GM12873 (cell line): ENCODE measurements around the gene DNAJB2.

Experiments
- TF ChIP-seq, protein P1 (sequence below): IDR thresholded peaks from 2 replicates; pipeline ENCODE4 v1.5.1; 2012; ENCODE audit warnings: low read depth, mild to moderate bottlenecking, moderate library complexity, low read length, control low read depth; ENCODE audit not compliant: insufficient read depth; ENCODE audit errors: missing control alignments

Gene DNAJB2

DNA sequence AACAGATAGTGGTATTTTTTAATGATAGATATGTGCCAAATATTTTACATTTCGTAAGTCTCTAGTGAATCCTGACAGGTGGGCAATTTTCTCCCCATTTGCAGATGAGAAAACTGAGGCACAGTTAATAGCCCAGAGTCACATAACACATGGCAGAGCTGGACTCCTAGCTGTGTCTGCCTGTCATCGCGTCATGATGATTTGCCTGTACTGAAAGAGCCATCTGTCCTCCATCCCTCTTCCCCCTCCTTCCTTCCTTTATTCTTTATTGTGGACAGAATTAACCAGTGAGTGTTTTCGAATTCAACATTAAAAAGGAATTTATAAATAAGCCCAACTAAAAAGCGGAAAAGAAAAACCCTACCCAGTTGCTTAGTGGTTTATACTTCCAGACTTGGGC, 3.2 kb downstream of the DNAJB2 start:
- TF ChIP-seq, protein P1, sequence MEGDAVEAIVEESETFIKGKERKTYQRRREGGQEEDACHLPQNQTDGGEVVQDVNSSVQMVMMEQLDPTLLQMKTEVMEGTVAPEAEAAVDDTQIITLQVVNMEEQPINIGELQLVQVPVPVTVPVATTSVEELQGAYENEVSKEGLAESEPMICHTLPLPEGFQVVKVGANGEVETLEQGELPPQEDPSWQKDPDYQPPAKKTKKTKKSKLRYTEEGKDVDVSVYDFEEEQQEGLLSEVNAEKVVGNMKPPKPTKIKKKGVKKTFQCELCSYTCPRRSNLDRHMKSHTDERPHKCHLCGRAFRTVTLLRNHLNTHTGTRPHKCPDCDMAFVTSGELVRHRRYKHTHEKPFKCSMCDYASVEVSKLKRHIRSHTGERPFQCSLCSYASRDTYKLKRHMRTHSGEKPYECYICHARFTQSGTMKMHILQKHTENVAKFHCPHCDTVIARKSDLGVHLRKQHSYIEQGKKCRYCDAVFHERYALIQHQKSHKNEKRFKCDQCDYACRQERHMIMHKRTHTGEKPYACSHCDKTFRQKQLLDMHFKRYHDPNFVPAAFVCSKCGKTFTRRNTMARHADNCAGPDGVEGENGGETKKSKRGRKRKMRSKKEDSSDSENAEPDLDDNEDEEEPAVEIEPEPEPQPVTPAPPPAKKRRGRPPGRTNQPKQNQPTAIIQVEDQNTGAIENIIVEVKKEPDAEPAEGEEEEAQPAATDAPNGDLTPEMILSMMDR, result no peak

DNA sequence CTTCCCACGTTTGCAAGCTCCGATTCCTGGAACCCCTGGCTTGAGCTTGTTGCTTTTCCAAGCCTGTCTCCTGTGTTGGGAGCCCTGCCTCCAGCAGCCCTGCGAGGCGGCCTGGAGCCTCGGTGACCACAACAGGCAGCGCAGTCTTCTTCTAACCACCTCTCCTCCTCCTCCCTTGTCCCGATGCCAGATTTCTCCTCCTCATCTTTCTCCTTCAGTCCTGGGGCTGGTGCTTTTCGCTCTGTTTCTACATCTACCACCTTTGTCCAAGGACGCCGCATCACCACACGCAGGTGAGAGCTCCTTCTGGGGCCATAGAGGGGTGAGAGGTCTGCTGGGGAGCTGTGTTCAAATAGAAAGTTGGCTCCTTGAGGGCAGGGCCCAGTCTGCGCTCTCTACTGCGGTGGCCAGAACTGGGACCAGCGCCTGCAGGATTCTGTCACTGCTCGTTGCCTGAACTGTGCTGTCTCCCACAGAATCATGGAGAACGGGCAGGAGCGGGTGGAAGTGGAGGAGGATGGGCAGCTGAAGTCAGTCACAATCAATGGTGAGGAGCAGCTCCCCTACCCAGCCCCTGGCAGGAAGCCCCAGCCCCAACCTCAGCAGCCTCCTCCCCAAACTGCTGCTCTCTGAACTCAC, 3.9 kb downstream of the DNAJB2 start:
- TF ChIP-seq, protein P1, result no peak

DNA sequence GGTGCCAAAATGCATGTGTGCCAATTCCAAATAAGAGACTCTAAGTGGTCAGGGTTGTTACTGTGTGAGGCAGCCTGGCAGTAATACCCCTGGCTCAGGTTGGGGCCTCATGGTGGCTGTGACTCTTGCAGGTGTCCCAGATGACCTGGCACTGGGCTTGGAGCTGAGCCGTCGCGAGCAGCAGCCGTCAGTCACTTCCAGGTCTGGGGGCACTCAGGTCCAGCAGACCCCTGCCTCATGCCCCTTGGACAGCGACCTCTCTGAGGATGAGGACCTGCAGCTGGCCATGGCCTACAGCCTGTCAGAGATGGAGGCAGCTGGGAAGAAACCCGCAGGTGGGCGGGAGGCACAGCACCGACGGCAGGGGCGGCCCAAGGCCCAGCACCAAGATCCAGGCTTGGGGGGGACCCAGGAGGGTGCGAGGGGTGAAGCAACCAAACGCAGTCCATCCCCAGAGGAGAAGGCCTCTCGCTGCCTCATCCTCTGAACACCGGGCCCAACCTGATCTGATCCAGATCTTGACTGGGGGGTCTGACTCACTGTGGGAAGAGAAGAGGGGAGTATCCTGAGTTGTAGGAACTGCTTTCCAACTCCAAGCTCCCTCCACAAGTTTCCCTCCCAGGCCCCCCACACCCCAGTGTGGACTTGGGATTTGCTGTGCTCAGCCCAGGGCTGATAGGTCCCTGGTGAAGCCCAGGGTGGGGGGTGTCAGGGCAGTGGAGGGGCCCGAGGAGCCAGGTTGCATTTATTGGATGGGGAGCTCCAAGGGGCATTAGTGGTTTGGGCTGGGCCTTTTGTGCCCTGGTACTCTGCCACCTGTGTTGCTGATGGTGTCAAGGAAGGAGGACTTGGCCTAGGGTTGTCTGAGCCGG, 5.6 kb downstream of the DNAJB2 start:
- TF ChIP-seq, protein P1, result no peak

DNA sequence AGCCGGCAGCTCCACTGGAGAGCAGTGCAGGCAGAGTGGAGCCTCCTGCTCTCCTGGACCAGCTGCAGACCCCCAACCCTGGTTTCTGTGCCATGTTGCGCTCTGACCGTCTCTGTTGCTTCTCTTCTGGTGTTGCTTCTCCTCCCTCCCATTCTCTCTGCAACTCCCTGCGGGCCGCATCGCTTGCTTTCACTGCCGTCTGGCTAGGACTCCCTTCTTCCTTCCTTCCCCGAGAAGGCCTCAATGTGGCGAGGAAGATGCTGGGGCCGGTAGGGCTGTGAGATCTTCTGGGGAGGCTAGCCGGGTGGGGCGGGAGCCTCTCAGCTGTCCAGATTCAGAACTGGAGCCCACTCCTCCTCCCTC, 6.2 kb downstream of the DNAJB2 start:
- TF ChIP-seq, protein P1, result no peak

DNA sequence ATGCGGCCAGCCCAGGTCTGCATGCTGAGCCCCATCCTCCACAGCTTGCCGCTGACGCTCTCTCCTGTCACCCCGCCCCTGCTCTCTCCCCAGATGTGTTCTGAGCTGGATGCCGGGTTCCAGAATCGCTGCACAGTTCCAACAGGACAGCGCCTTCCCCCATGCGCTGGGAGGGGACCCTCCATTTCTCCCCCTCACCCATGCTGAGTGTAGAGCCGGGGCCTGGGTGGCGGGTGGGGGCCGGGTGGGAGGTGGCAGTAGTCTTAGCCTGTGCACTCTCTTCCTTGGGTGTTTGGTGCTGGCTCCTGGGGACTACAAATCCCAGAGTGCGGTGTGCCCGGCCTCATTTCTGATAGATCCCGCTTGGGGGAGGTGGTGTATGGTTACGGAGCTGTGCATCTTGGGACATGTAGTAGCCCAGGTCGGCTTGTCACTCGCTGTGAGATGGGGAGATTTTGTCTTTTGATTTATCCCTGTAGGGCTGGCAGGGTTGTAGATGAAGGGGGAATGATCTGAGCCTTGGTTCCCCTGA, 6.8 kb downstream of the DNAJB2 start:
- TF ChIP-seq, protein P1, result no peak

DNA sequence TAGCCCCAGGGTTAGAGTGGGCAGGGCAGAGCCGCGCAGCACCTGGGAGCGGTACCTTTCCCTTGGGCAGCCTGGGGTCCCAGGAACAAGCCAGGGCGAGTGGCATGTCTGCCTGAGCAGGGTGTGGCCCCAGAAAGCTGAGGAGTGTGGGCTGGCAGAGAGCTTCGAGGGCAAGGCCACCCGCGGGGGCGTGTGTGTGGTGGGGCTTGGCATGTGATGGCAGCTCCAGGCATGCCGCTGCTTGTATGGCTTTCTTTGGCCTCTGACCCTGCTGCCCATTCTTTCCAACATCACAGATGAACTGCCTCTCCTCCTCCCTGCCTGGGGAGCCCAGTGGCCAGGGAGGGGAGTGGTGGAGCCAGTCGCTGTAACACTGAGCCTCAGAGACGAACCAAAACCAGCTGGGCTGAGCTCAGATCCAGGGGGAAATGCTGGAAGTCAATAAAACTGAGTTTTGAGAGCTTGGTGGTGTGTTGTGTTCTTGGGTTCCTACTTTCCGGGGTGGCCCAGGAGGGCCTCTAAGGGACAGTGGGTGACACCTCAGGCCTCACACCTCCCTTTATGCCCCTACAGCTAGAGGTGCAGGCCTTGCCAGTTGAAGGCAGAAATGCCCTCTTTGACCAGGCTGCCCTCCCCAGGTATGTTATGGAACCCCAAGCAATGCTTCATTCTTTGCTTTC, 7.4 kb downstream of the DNAJB2 start:
- TF ChIP-seq, protein P1, result no peak

- TF ChIP-seq, protein P1, result no peak
Measured at GRCh38 chr2:219287580-219288265, 8.6 kb downstream of the DNAJB2 start.
